Osteocyte (in vitro differentiated cells): Measurements from ENCODE around the gene TNS1. TPM values are rescaled to one million over a fixed set of nuclear protein-coding genes. Genes with fewer than 3 reads are reported as not detected.

Experiments
- DNase-seq: peaks from one replicate; pipeline ENCODE4 v3.0.0; 2021; ENCODE audit warnings: mixed read lengths; ENCODE audit not compliant: unreplicated experiment; ENCODE audit errors: extremely low spot score
- H3K27ac Mint-ChIP-seq: one replicate; pipeline ENCODE4 v1.8.0; 2021; ENCODE audit warnings: mild to moderate bottlenecking, mixed read lengths; ENCODE audit not compliant: unreplicated experiment
- H3K27me3 Mint-ChIP-seq: one replicate; pipeline ENCODE4 v1.8.0; 2021; ENCODE audit warnings: mixed read lengths; ENCODE audit not compliant: unreplicated experiment
- H3K36me3 Mint-ChIP-seq: one replicate; pipeline ENCODE4 v1.8.0; 2021; ENCODE audit warnings: mixed read lengths; ENCODE audit not compliant: unreplicated experiment
- H3K4me1 Mint-ChIP-seq: one replicate; pipeline ENCODE4 v1.8.0; 2021; ENCODE audit warnings: mixed read lengths; ENCODE audit not compliant: unreplicated experiment
- H3K4me3 Mint-ChIP-seq: one replicate; pipeline ENCODE4 v1.8.0; 2021; ENCODE audit warnings: mild to moderate bottlenecking, moderate library complexity, mixed read lengths; ENCODE audit not compliant: unreplicated experiment
- H3K9me3 Mint-ChIP-seq: one replicate; pipeline ENCODE4 v1.8.0; 2021; ENCODE audit warnings: mixed read lengths; ENCODE audit not compliant: unreplicated experiment
- total RNA-seq: library from RNA; stranded (reverse); gene quantifications from 2 replicates; pipeline ENCODE4 v1.2.1, GENCODE V29; 2021
- TF ChIP-seq, protein P1 (sequence below): fragments of 200-600 bp; sonication (generic); IDR thresholded peaks from 2 replicates; pipeline ENCODE4 v1.5.0; 2021; ENCODE audit warnings: antibody characterized with exemption, mild to moderate bottlenecking, moderate library complexity

The TNS1 gene
- total RNA-seq, 1 donor from 2014 or later, result 80.8 TPM

DNA sequence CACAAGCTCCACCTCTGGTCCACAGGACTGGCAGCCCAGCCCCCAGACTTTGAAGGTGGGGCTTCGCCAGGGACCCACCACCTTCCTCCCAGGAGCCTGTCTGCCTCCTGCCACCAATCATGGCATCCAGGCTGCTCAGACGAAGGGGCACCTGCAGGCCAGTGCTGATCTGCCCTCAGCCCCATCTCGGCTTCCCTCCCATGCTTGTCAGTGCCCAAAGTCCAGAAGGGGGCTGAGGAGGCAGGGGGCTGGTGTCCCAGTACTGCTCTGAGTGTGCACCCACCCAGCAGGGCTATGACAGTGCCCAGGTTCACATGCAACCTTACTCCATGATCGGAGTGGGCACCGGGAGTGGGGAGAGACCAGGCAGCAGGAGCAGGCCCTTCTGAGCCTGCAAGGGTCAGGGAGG lies 40.9 kb upstream of the TNS1 start:
- peak; percentile 73 for DNase-seq
- TF ChIP-seq, protein P1, sequence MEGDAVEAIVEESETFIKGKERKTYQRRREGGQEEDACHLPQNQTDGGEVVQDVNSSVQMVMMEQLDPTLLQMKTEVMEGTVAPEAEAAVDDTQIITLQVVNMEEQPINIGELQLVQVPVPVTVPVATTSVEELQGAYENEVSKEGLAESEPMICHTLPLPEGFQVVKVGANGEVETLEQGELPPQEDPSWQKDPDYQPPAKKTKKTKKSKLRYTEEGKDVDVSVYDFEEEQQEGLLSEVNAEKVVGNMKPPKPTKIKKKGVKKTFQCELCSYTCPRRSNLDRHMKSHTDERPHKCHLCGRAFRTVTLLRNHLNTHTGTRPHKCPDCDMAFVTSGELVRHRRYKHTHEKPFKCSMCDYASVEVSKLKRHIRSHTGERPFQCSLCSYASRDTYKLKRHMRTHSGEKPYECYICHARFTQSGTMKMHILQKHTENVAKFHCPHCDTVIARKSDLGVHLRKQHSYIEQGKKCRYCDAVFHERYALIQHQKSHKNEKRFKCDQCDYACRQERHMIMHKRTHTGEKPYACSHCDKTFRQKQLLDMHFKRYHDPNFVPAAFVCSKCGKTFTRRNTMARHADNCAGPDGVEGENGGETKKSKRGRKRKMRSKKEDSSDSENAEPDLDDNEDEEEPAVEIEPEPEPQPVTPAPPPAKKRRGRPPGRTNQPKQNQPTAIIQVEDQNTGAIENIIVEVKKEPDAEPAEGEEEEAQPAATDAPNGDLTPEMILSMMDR, result no peak
- H3K4me1 Mint-ChIP-seq, result no peaks in the 10 kb centered on the region
- H3K27ac Mint-ChIP-seq, result no peak overlapping the region
- peaks cover 75% of the 10 kb centered on the region for H3K27me3 Mint-ChIP-seq
- no peaks in the 10 kb centered on the region for H3K36me3 Mint-ChIP-seq
- H3K4me3 Mint-ChIP-seq, result no peak overlapping the region
- H3K9me3 Mint-ChIP-seq, result no peaks in the 10 kb centered on the region

DNA sequence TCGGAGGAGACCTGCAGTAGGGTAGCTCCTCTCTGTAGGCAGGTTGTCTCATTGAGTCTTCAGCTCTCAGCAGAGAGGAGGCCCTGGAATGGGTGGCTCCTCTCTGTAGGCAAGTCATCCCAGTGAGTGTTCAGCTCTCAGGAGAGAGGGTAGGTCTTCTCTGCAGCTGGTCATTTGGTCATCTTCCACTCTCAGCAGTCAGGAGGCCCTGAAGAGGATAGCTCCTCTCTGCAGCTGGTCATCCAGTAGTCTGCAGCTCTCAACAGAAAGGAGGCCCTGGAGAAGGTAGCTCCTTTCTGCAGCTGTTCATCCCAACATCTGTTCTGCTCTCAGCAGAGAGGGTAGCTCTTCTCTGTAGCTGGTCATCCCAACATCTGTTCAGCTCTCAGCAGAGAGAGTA lies 40.3 kb upstream of the TNS1 start:
- H3K27ac Mint-ChIP-seq, result no peak overlapping the region
- no peaks in the 10 kb centered on the region for H3K9me3 Mint-ChIP-seq
- H3K4me1 Mint-ChIP-seq, result no peaks in the 10 kb centered on the region
- H3K4me3 Mint-ChIP-seq, result no peak overlapping the region
- no peak for DNase-seq
- TF ChIP-seq, protein P1, result no peak
- no peaks in the 10 kb centered on the region for H3K36me3 Mint-ChIP-seq
- H3K27me3 Mint-ChIP-seq, result peaks cover 72% of the 10 kb centered on the region

DNA sequence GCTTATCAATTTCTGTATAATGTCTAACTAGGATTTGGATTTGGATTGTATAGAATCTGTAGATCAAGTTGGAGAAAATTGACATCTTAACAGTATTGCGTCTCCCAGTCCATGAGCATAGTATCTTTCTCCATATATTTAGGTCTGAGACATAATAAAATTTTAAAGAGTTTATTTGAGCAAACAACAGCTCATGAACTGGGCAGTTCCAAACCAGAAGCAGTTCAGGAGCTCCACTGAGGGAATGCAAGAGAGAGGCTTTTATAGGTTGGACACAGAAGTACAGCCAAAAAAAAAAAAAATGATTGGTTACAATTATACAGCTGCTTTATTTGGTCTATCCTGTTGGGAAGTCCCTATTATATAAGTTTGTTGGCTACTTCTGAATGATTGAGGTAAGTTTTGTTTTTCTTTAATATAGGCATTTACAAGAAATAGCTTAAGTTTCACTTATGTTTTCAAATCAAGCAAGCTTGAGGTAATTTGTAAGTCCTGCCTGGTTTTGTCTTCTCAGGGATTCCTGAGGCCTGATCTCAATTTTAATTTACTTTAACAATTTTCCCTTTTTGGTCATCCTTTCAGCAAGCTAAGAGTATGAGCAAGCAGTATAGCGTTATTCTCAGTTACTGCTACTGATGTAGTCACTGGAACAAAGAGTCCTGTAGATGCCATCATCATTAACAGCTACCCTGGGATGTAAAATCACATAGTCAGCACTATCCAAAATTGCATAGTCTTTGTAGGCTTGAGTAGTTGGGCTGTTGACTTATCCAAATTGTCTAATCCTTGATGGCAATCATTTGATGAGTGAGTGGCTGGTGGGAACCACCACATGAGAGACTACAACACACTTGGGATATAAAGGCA lies 38.7 kb upstream of the TNS1 start:
- Mint-ChIP-seq H3K27ac (no peak overlapping the region), H3K4me1 (no peaks in the 10 kb centered on the region), H3K4me3 (no peak overlapping the region), H3K27me3 (peaks cover 73% of the 10 kb centered on the region), H3K36me3 (no peaks in the 10 kb centered on the region), H3K9me3 (no peaks in the 10 kb centered on the region)
- TF ChIP-seq, protein P1, result no peak
- no peak for DNase-seq

DNA sequence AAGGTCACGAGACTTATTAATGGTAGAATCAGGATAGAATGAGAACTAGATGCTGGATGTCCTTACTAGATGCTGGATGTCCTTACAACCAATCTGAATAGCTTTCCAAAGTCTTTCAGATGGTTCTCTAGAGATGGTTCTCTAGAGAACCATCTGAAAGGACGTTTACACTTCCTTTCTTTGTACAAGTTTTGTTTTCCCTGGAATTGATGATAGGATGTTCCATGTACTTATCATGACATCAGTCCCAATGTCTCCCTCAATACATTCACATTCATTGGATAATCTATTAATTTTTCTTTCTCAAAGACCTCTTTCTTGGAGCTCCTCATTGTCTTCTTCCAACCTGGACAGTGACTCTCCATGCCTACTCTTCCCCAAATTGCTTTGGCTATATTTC lies 38.1 kb upstream of the TNS1 start:
- no peaks in the 10 kb centered on the region for H3K4me1 Mint-ChIP-seq
- DNase-seq, result no peak
- H3K27me3 Mint-ChIP-seq, result peaks cover 70% of the 10 kb centered on the region
- H3K27ac Mint-ChIP-seq, result no peak overlapping the region
- TF ChIP-seq, protein P1, result no peak
- H3K9me3 Mint-ChIP-seq, result no peaks in the 10 kb centered on the region
- H3K36me3 Mint-ChIP-seq, result no peaks in the 10 kb centered on the region
- no peak overlapping the region for H3K4me3 Mint-ChIP-seq

DNA sequence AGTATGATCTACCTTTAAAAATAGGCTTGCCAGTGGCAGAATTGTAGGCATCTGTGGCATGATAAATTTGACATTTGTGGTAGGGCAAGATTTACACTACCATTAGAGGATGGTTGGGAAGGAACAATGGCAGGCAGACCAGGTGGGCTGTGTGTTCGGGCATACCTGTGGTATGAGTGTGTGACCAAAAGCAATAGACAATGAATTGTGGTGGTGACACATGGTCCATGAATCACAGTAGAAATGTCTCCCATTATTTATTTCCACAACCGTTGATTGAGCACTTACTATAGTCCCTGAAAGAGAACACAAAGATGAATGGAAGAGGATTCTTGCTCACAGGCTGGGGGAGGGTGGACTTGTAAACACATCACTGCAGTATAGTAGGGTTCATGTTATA lies 36.4 kb upstream of the TNS1 start:
- H3K4me3 Mint-ChIP-seq, result no peak overlapping the region
- no peaks in the 10 kb centered on the region for H3K36me3 Mint-ChIP-seq
- peaks cover 65% of the 10 kb centered on the region for H3K27me3 Mint-ChIP-seq
- no peaks in the 10 kb centered on the region for H3K9me3 Mint-ChIP-seq
- H3K4me1 Mint-ChIP-seq, result peaks cover 4% of the 10 kb centered on the region
- no peak for DNase-seq
- no peak overlapping the region for H3K27ac Mint-ChIP-seq
- TF ChIP-seq, protein P1, result no peak
